Sigmoid colon (tissue), 7 donors: ENCODE results near the gene NFX1. TPM values are rescaled to one million over a fixed set of nuclear protein-coding genes. Genes with fewer than 3 reads are reported as not detected.

Experiments
- DNase-seq: peaks from one replicate; pipeline ENCODE4 v3.0.0-alpha.2; 2019
- H3K27ac ChIP-seq, 4 donors: fragments of 200-600 bp; sonication (generic); one replicate each; pipeline ENCODE4 v1.5.1; 2016 to 2019; ENCODE audit warnings: mild to moderate bottlenecking in 1 of 4
- H3K27me3 ChIP-seq, 3 donors: fragments of 200-600 bp; sonication (generic); one replicate each; pipeline ENCODE4 v1.5.1; 2019; ENCODE audit warnings: mild to moderate bottlenecking in 1 of 3
- H3K36me3 ChIP-seq, 4 donors: fragments of 200-600 bp; sonication (generic); one replicate each; pipeline ENCODE4 v1.5.1; 2016 to 2019
- H3K4me1 ChIP-seq, 4 donors: fragments of 200-600 bp; sonication (generic); one replicate each; pipeline ENCODE4 v1.5.1; 2017 to 2019
- H3K4me3 ChIP-seq, 4 donors: fragments of 200-600 bp; sonication (generic); one replicate each; pipeline ENCODE4 v1.5.1; 2017 to 2019; ENCODE audit warnings: mild to moderate bottlenecking in 2 of 4, moderate library complexity in 1 of 4
- H3K9me3 ChIP-seq, 4 donors: fragments of 200-600 bp in 3 of 4; sonication (generic) in 3 of 4; one replicate each; pipeline versions ENCODE4 v1.5.1 to v1.6.1; 2013 to 2019
- CTCF ChIP-seq, 4 experiments: fragments of 450-650 bp in 3 of 4; fragments of 200-600 bp in 1 of 4; IDR thresholded peaks; one replicate each; pipeline ENCODE4 v1.5.1; 2016 to 2019; ENCODE audit warnings: antibody characterized with exemption in 4 of 4, mild to moderate bottlenecking in 3 of 4, moderate library complexity in 2 of 4
- EP300 ChIP-seq, 4 donors: sonication (generic); formaldehyde crosslinking; IDR thresholded peaks; one replicate each; pipeline ENCODE4 v1.6.1; 2017; ENCODE audit warnings: antibody characterized with exemption in 4 of 4
- POLR2A ChIP-seq, 2 donors: fragments of 450-650 bp; IDR thresholded peaks; one replicate each; pipeline ENCODE4 v1.6.1; 2016; ENCODE audit warnings: antibody characterized with exemption in 2 of 2, mild to moderate bottlenecking in 2 of 2, moderate library complexity in 2 of 2
- POLR2AphosphoS5 ChIP-seq, 4 donors: sonication (generic); formaldehyde crosslinking; IDR thresholded peaks; one replicate each; pipeline ENCODE4 v1.6.1; 2017; ENCODE audit warnings: antibody characterized with exemption in 4 of 4
- WGBS, 2 donors: extraction: QIAGEN DNeasy Blood & Tissue Kit; methylation state at CpG; one replicate each; pipeline ENCODE4 v1.1.7; 2013; 5-methylcytosine and 5-hydroxymethylcytosine counted together
- intact Hi-C: fragments of 100-400 bp; cut with DNase I; formaldehyde crosslinking; loops from one replicate; pipeline ENCODE4 v1.15.1; 2023
- polyA plus RNA-seq, 3 donors: library from polyadenylated mRNA; stranded (reverse); fragments of 200-250 nt; gene quantifications; one replicate each; pipeline ENCODE4 v1.2.3, GENCODE V29; 2013
- total RNA-seq, 4 donors: library from RNA; depleted of rRNA; stranded (reverse); fragments of >200 nt; gene quantifications; one replicate each; pipeline ENCODE4 v1.1.0, GENCODE V29; 2016
- donor health status: healthy with polysubstance abuse.
- donor health status: Bipolar disorder and iron deficiency.
- donor health status: healthy.

The NFX1 gene
- total and polyA plus RNA-seq, 7 donors = 15.7 to 40.7 (median 34.3) TPM

- H3K4me3 ChIP-seq = peak overlapping the region in 3 of 4 donors; percentile 74 to 94 (median 83)
- H3K36me3 ChIP-seq = peaks cover 0 to 10% (median 0%) of the 10 kb centered on the region in 4 donors
- H3K9me3 ChIP-seq = no peaks in the 10 kb centered on the region
- WGBS, 2 donors = 80 to 82% methylated on average over 14 of the region's 14 CpGs
- no peaks in the 10 kb centered on the region for H3K27me3 ChIP-seq
- H3K27ac ChIP-seq = peak overlapping the region; percentile 95 to 99 (median 96)
- peaks cover 0 to 41% (median 35%) of the 10 kb centered on the region in 4 donors for H3K4me1 ChIP-seq
- peak; percentile 75 for DNase-seq
- TF ChIP-seq CTCF (IDR thresholded peaks at IDR 0.05) = no peak
- TF ChIP-seq EP300 (IDR thresholded peaks at IDR 0.05) = no peak
- no peak for TF ChIP-seq POLR2A (IDR thresholded peaks at IDR 0.05)
- TF ChIP-seq POLR2AphosphoS5 (IDR thresholded peaks at IDR 0.05) = no peak
- intact Hi-C loops = loop anchor here (5.0 kb wide), 1 partner anchor 178 kb away; no protein-coding TSS in a partner anchor
Observed at GRCh38 chr9:33288828-33289483, 1.4 kb upstream of the NFX1 start.

GRCh38 chr9:33289496-33289895 is 820 bp upstream of the NFX1 start:
- H3K9me3 ChIP-seq = no peaks in the 10 kb centered on the region
- no peak for DNase-seq
- H3K27ac ChIP-seq = peak overlapping the region; percentile 95 to 99 (median 96)
- peaks cover 0 to 41% (median 35%) of the 10 kb centered on the region in 4 donors for H3K4me1 ChIP-seq
- intact Hi-C loops = loop anchor here (5.0 kb wide), 1 partner anchor 178 kb away; no protein-coding TSS in a partner anchor
- H3K36me3 ChIP-seq = peaks cover 0 to 14% (median 0%) of the 10 kb centered on the region in 4 donors
- peak overlapping the region; percentile 64 to 94 (median 78) for H3K4me3 ChIP-seq
- WGBS, 2 donors = 4 to 8% methylated on average over 12 of the region's 12 CpGs
- TF ChIP-seq POLR2A (IDR thresholded peaks at IDR 0.05) = no peak
- no peak for TF ChIP-seq CTCF (IDR thresholded peaks at IDR 0.05)
- TF ChIP-seq POLR2AphosphoS5 (IDR thresholded peaks at IDR 0.05) = no peak
- TF ChIP-seq EP300 (IDR thresholded peaks at IDR 0.05) = no peak
- H3K27me3 ChIP-seq = no peaks in the 10 kb centered on the region

- no peak for DNase-seq
- intact Hi-C loops = loop anchor here (1.0 to 5.0 kb wide), 3 partner anchors 26 to 177 kb away; partner anchors contain the start of gene BAG1
- Histone ChIP-seq H3K4me1 (peaks cover 0 to 41% (median 36%) of the 10 kb centered on the region in 4 donors), H3K27ac (peak overlapping the region; percentile 95 to 99 (median 96)), H3K4me3 (peak overlapping the region; percentile 64 to 94 (median 78)), H3K36me3 (peaks cover 0 to 18% (median under 1%) of the 10 kb centered on the region in 4 donors), H3K9me3 (no peaks in the 10 kb centered on the region), H3K27me3 (no peaks in the 10 kb centered on the region)
- WGBS, 2 donors = 0 to 1% methylated on average over 14 of the region's 14 CpGs
- TF ChIP-seq POLR2A (IDR thresholded peaks at IDR 0.05) (no peak), EP300 (IDR thresholded peaks at IDR 0.05) (no peak), CTCF (IDR thresholded peaks at IDR 0.05) (no peak)
Observed at GRCh38 chr9:33289936-33290246, 425 bp upstream of the NFX1 start.

GRCh38 chr9:33291031-33291397 is 698 bp downstream of the NFX1 start:
- Histone ChIP-seq H3K9me3 (no peaks in the 10 kb centered on the region), H3K4me3 (peak overlapping the region; percentile 64 to 94 (median 78)), H3K4me1 (peaks cover 0 to 49% (median 43%) of the 10 kb centered on the region in 4 donors), H3K27ac (peak overlapping the region; percentile 95 to 99 (median 96)), H3K27me3 (no peaks in the 10 kb centered on the region), H3K36me3 (peaks cover 7 to 29% (median 9%) of the 10 kb centered on the region in 4 donors)
- DNase-seq = no peak
- TF ChIP-seq POLR2A (IDR thresholded peaks at IDR 0.05) = no peak
- TF ChIP-seq EP300 (IDR thresholded peaks at IDR 0.05) = no peak
- no peak for TF ChIP-seq CTCF (IDR thresholded peaks at IDR 0.05)
- no peak for TF ChIP-seq POLR2AphosphoS5 (IDR thresholded peaks at IDR 0.05)
- intact Hi-C loops = no loop called here
- 6 to 18% methylated on average over 7 of the region's 7 CpGs for WGBS, 2 donors
